Measurements from ENCODE around the gene NALCN.

DNA sequence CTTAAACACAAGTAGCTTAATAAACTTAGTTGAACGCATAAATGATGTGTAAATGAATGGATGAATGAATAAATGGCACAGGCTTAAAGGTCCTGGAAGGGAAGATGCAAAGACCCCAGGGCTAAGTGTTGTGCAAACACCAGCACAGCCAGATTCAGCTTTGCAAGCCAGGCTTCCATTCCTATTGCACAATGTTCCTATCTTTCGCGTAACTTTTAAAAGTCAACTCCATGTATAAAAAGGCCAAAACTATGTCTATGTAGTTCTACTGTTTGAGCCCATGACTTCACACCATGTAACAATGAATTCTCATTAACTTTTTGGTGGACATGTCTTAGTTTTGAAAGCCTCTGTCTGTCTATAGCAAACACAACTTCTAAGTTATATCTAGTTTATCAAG, 226.0 kb downstream of the NALCN start:
- TF ChIP-seq, protein P1, sequence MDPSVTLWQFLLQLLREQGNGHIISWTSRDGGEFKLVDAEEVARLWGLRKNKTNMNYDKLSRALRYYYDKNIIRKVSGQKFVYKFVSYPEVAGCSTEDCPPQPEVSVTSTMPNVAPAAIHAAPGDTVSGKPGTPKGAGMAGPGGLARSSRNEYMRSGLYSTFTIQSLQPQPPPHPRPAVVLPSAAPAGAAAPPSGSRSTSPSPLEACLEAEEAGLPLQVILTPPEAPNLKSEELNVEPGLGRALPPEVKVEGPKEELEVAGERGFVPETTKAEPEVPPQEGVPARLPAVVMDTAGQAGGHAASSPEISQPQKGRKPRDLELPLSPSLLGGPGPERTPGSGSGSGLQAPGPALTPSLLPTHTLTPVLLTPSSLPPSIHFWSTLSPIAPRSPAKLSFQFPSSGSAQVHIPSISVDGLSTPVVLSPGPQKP (IDR thresholded peaks at IDR 0.05; ENCODE audit: low read depth, low read length) = no peak
- TF ChIP-seq, protein P2, sequence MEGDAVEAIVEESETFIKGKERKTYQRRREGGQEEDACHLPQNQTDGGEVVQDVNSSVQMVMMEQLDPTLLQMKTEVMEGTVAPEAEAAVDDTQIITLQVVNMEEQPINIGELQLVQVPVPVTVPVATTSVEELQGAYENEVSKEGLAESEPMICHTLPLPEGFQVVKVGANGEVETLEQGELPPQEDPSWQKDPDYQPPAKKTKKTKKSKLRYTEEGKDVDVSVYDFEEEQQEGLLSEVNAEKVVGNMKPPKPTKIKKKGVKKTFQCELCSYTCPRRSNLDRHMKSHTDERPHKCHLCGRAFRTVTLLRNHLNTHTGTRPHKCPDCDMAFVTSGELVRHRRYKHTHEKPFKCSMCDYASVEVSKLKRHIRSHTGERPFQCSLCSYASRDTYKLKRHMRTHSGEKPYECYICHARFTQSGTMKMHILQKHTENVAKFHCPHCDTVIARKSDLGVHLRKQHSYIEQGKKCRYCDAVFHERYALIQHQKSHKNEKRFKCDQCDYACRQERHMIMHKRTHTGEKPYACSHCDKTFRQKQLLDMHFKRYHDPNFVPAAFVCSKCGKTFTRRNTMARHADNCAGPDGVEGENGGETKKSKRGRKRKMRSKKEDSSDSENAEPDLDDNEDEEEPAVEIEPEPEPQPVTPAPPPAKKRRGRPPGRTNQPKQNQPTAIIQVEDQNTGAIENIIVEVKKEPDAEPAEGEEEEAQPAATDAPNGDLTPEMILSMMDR (IDR thresholded peaks at IDR 0.05 in 2 of 3, conservative IDR thresholded peaks at IDR 0.05 in 1 of 3; ENCODE audit: control insufficient read depth in 2 of 3, extremely low read depth in 1 of 3, insufficient read depth in 1 of 3, low read depth in 3 of 3, low read length in 3 of 3) = no peak
- TF ChIP-seq EGR1 (IDR thresholded peaks at IDR 0.05; ENCODE audit: borderline replicate concordance in 1 of 2, low read depth in 2 of 2, low read length in 2 of 2) = no peak
- TF ChIP-seq, protein P3, sequence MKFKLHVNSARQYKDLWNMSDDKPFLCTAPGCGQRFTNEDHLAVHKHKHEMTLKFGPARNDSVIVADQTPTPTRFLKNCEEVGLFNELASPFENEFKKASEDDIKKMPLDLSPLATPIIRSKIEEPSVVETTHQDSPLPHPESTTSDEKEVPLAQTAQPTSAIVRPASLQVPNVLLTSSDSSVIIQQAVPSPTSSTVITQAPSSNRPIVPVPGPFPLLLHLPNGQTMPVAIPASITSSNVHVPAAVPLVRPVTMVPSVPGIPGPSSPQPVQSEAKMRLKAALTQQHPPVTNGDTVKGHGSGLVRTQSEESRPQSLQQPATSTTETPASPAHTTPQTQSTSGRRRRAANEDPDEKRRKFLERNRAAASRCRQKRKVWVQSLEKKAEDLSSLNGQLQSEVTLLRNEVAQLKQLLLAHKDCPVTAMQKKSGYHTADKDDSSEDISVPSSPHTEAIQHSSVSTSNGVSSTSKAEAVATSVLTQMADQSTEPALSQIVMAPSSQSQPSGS (IDR thresholded peaks at IDR 0.05; ENCODE audit: low read length) = no peak
- no peak for TF ChIP-seq SREBF1 (IDR thresholded peaks at IDR 0.05; ENCODE audit: low read length)
- TF ChIP-seq, protein P4, sequence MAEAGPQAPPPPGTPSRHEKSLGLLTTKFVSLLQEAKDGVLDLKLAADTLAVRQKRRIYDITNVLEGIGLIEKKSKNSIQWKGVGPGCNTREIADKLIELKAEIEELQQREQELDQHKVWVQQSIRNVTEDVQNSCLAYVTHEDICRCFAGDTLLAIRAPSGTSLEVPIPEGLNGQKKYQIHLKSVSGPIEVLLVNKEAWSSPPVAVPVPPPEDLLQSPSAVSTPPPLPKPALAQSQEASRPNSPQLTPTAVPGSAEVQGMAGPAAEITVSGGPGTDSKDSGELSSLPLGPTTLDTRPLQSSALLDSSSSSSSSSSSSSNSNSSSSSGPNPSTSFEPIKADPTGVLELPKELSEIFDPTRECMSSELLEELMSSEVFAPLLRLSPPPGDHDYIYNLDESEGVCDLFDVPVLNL (IDR thresholded peaks at IDR 0.05; ENCODE audit: low read depth, low read length) = no peak
- TF ChIP-seq MTA3 (IDR thresholded peaks at IDR 0.05; ENCODE audit: borderline replicate concordance, low read length) = no peak
- no peak for TF ChIP-seq MYC (IDR thresholded peaks at IDR 0.05; ENCODE audit: insufficient read depth, insufficient read length, insufficient replicate concordance, low read length, severe bottlenecking)
- no peak for TF ChIP-seq SIX5 (IDR thresholded peaks at IDR 0.05; ENCODE audit: low read depth, low read length, severe bottlenecking)
- no peak for TF ChIP-seq JUNB (IDR thresholded peaks at IDR 0.05)
- TF ChIP-seq, protein P5, sequence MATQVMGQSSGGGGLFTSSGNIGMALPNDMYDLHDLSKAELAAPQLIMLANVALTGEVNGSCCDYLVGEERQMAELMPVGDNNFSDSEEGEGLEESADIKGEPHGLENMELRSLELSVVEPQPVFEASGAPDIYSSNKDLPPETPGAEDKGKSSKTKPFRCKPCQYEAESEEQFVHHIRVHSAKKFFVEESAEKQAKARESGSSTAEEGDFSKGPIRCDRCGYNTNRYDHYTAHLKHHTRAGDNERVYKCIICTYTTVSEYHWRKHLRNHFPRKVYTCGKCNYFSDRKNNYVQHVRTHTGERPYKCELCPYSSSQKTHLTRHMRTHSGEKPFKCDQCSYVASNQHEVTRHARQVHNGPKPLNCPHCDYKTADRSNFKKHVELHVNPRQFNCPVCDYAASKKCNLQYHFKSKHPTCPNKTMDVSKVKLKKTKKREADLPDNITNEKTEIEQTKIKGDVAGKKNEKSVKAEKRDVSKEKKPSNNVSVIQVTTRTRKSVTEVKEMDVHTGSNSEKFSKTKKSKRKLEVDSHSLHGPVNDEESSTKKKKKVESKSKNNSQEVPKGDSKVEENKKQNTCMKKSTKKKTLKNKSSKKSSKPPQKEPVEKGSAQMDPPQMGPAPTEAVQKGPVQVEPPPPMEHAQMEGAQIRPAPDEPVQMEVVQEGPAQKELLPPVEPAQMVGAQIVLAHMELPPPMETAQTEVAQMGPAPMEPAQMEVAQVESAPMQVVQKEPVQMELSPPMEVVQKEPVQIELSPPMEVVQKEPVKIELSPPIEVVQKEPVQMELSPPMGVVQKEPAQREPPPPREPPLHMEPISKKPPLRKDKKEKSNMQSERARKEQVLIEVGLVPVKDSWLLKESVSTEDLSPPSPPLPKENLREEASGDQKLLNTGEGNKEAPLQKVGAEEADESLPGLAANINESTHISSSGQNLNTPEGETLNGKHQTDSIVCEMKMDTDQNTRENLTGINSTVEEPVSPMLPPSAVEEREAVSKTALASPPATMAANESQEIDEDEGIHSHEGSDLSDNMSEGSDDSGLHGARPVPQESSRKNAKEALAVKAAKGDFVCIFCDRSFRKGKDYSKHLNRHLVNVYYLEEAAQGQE (IDR thresholded peaks at IDR 0.05; ENCODE audit: low read depth, low read length) = no peak
- no peak for TF ChIP-seq JUND (IDR thresholded peaks at IDR 0.05; ENCODE audit: low read depth, low read length)
- no peak for TF ChIP-seq GABPA (IDR thresholded peaks at IDR 0.05; ENCODE audit: low read depth)
